Stimulated activated CD4-positive, alpha-beta T cell treated with anti-CD3 and anti-CD28 coated beads, Interleukin-2, amount 100 ng/mL, for 4 hours (primary cell): ENCODE data around the gene CLIC1.
"Not testable (repeated sequence)": the region's sequence is repeated elsewhere in the genome, so short reads cannot be mapped to it uniquely, and the experiment has no call there.

Experiments
- DNase-seq: peaks from one replicate; pipeline ENCODE4 v3.0.0-alpha.2; 2020; ENCODE audit warnings: low read depth

The CLIC1 gene

GRCh38 chr6:31722173-31722572, 14.2 kb downstream of the CLIC1 start:
- no peak for DNase-seq

GRCh38 chr6:31721351-31722020, 14.8 kb downstream of the CLIC1 start, which contains the start of gene LY6G6C:
Gene LY6G6C, minus strand, starts transcription at chr6:31721746. Its CDS starts 67 bp downstream, at chr6:31721679.
- no peak for DNase-seq

- no peak for DNase-seq
These were observed 16.0 kb downstream of the CLIC1 start for GRCh38 chr6:31720196-31720770.

- no peak for DNase-seq
These were observed 17.3 kb downstream of the CLIC1 start for GRCh38 chr6:31719001-31719400.

- DNase-seq = no peak
These were observed 18.1 kb downstream of the CLIC1 start for GRCh38 chr6:31718265-31718664.

GRCh38 chr6:31717499-31718222, 18.7 kb downstream of the CLIC1 start:
- no peak for DNase-seq

GRCh38 chr6:31715022-31715958, 21.0 kb downstream of the CLIC1 start, which contains the start of gene LY6G6D:
Gene LY6G6D, plus strand, starts transcription at chr6:31715348. Its CDS starts 8 bp downstream, at chr6:31715356.
- DNase-seq = no peak

- DNase-seq = no peak
These were observed 22.2 kb downstream of the CLIC1 start for GRCh38 chr6:31713991-31714684.

GRCh38 chr6:31713465-31713864, 22.9 kb downstream of the CLIC1 start:
- no peak for DNase-seq

- no peak for DNase-seq
These were observed 24.0 kb downstream of the CLIC1 start for GRCh38 chr6:31712296-31712695.

- DNase-seq = no peak
These were observed 25.1 kb downstream of the CLIC1 start for GRCh38 chr6:31711233-31711632.

GRCh38 chr6:31710523-31711219, 25.7 kb downstream of the CLIC1 start:
- no peak for DNase-seq

- not testable (repeated sequence) for DNase-seq
These were observed 27.2 kb downstream of the CLIC1 start for GRCh38 chr6:31709157-31709556.

- DNase-seq = no peak
These were observed 28.1 kb downstream of the CLIC1 start for GRCh38 chr6:31708224-31708623.

GRCh38 chr6:31707701-31708100, 28.6 kb downstream of the CLIC1 start:
- DNase-seq = no peak

GRCh38 chr6:31706599-31706998, 29.7 kb downstream of the CLIC1 start, which contains the start of gene LY6G6F:
Gene LY6G6F, plus strand, starts transcription at chr6:31706866. Its CDS starts 41 bp downstream, at chr6:31706907.
- no peak for DNase-seq

- DNase-seq = no peak
These were observed 30.4 kb downstream of the CLIC1 start for GRCh38 chr6:31705931-31706330.

- DNase-seq = peak; percentile 96
These were observed 33.3 kb downstream of the CLIC1 start, which contains the start of gene ABHD16A for GRCh38 chr6:31702819-31703716. Gene ABHD16A, minus strand, starts transcription at chr6:31703324. Its CDS starts 43 bp downstream, at chr6:31703281.

GRCh38 chr6:31702405-31702818, 33.9 kb downstream of the CLIC1 start:
- DNase-seq = no peak
